ENCODE data around the gene MTCL1. TPM values are rescaled to one million over a fixed set of nuclear protein-coding genes. Genes with fewer than 3 reads are reported as not detected.

The MTCL1 gene
- total and polyA plus RNA-seq, 9 of the 15 experiments (the other 6 are each of a cell fraction or from before 2014, with no cell fraction given), result 0.21 to 7.4 (median 3.7) TPM

DNA sequence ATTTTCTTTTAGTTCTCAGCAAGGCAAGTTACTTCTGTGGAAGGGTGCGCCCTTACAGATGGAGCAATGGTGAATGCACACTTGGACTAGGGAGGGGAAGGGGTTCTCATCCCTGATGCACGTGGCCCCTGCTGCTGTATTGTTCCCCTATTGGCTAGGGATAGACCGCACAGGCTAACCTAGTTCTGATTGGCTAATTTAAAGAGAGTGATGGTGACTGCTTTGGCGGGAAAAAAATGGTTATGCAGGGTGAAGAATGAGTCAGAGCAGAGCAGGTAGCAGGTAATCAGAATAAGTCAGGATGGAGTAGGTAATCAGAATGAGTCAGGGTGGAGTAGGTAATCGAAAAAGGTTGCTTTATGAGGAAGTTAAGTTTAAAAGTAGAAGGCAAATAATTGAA is 171.5 kb downstream of the MTCL1 start:
- no peaks in the 10 kb centered on the region for H3K9me1 ChIP-seq (ENCODE audit: control insufficient read depth, insufficient read depth, low read length)
- 23% methylated on average over 5 of the region's 5 CpGs for WGBS (ENCODE audit: insufficient coverage, low coverage, missing lambda C conversion rate)
- no peak overlapping the region for H3K27ac ChIP-seq (ENCODE audit: extremely low read depth, low read depth, low read length)
- POLR2A ChIA-PET, result interaction anchor here (1.1 kb wide), 1 partner anchor 16 kb away, joined by 3 read pairs; no protein-coding TSS in a partner anchor
- H3K4me2 ChIP-seq (ENCODE audit: insufficient read depth, low read length), result no peak overlapping the region
- H2AFZ ChIP-seq (ENCODE audit: low read depth, low read length), result no peak overlapping the region
- BruUV-seq (replicated peaks), result no TSS peak
- H3K4me1 ChIP-seq (replicated peaks in 1 of 2; ENCODE audit: control insufficient read depth in 2 of 2, insufficient read depth in 2 of 2, low read length in 2 of 2), result peaks cover 12% of the 10 kb centered on the region in 2 experiments; a peak in 4 of 5 replicates
- H3K4me3 ChIP-seq, result no peak overlapping the region
- H3K79me2 ChIP-seq (ENCODE audit: control insufficient read depth, insufficient read depth, low read length), result no peaks in the 10 kb centered on the region
- DNase-seq (ENCODE audit: extremely low read depth in 1 of 4, low spot score in 3 of 4) (no peak), ATAC-seq (0 out of 3 replicates have a peak, but pooled peaks have one; percentile 27), FAIRE-seq (no peak)
- no peaks in the 10 kb centered on the region; a peak in 1 of 5 replicates for H3K27me3 ChIP-seq (ENCODE audit: control insufficient read depth in 2 of 2, insufficient read depth in 2 of 2, low read length in 2 of 2)
- no peak overlapping the region for H3K9ac ChIP-seq (ENCODE audit: insufficient read depth in 1 of 2, low read depth in 2 of 2, low read length in 2 of 2)
- no peaks in the 10 kb centered on the region for H3K9me3 ChIP-seq (replicated peaks; ENCODE audit: control insufficient read depth, insufficient read depth, low read depth, low read length)
- H3K36me3 ChIP-seq (ENCODE audit: control insufficient read depth, insufficient read depth, low read length), result no peaks in the 10 kb centered on the region
- no peaks in the 10 kb centered on the region for H4K20me1 ChIP-seq (replicated peaks; ENCODE audit: control insufficient read depth, insufficient read depth, low read length)
- intact Hi-C loops (cut with micrococcal nuclease), result no loop called here
- CTCF ChIA-PET (ENCODE audit: low intra/inter-chr PET ratio), result no interaction called here
- in situ Hi-C loops (cut with MboI), result no loop called here
- TF ChIP-seq CC2D1A (IDR thresholded peaks at IDR 0.05) (peak; percentile 21; the same call in 1 of the 2 replicates), ZNF143 (CRISPR knock-in tag; IDR thresholded peaks at IDR 0.05) (no peak), HMG20A (CRISPR knock-in tag; conservative IDR thresholded peaks at IDR 0.05) (no peak), MGA (IDR thresholded peaks at IDR 0.05) (peak; percentile 24), FOXM1 (IDR thresholded peaks at IDR 0.05; ENCODE audit: low read depth) (0 out of 2 replicates have a peak, but pooled peaks have one; percentile 49), FOXM1 (CRISPR knock-in tag; IDR thresholded peaks at IDR 0.05; ENCODE audit: low read depth) (no peak)
- TF ChIP-seq, protein P1, sequence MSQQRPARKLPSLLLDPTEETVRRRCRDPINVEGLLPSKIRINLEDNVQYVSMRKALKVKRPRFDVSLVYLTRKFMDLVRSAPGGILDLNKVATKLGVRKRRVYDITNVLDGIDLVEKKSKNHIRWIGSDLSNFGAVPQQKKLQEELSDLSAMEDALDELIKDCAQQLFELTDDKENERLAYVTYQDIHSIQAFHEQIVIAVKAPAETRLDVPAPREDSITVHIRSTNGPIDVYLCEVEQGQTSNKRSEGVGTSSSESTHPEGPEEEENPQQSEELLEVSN (IDR thresholded peaks at IDR 0.05; ENCODE audit: borderline replicate concordance in 1 of 2, extremely low read depth in 1 of 2, insufficient read depth in 1 of 2, insufficient read length in 1 of 2, low read depth in 1 of 2, low read length in 1 of 2, poor library complexity in 1 of 2, severe bottlenecking in 1 of 2), result peak in 1 of 2 experiments; percentile 53

All from K562 (cell line).